HG03565 (cell line): ENCODE measurements around the gene PPAN.
A peak's percentile ranks its signal among the peaks of the same experiment; 100 is the strongest.

Experiments used
- ATAC-seq: cut with Tn5 transposase; IDR thresholded peaks from one replicate; pipeline ENCODE4 v1.9.1; 2021; ENCODE audit warnings: mild to moderate bottlenecking, moderate library complexity; ENCODE audit not compliant: unreplicated experiment

PPAN gene

DNA sequence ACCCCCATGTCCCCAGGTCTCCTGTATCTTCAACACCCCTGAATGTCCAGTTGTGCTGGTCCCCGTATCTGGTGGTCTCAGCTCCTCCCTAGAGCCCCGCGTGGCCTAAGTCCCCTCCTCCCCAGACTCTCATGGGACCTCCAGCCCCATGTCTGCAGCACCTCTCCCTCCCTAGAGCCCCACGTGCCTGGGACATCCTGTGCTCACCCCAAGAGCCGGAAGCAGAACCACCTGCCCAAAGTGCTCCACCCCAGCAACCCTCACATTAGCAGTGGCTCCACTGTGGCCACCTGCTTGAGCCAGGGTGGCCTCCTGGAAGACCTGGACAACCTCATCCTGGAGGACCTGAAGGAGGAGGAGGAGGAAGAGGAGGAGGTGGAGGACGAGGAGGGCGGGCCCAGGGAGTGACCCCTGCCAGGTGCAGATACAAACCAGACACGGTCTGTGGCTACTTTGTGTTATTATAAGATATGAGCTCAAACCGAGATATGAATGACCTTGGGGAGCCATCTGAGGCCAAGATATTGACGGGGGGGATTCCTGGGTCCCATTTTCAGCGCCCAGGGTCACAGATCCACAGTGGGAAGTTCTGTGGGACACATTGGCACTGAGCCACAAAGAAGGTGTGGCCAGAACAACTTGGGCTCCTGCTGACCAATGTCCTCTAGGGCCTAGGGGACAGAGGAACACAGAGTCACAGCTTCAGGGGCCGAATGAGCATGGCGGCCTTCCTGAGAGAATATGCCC lies 14.1 kb upstream of the PPAN start:
- no peak for ATAC-seq

DNA sequence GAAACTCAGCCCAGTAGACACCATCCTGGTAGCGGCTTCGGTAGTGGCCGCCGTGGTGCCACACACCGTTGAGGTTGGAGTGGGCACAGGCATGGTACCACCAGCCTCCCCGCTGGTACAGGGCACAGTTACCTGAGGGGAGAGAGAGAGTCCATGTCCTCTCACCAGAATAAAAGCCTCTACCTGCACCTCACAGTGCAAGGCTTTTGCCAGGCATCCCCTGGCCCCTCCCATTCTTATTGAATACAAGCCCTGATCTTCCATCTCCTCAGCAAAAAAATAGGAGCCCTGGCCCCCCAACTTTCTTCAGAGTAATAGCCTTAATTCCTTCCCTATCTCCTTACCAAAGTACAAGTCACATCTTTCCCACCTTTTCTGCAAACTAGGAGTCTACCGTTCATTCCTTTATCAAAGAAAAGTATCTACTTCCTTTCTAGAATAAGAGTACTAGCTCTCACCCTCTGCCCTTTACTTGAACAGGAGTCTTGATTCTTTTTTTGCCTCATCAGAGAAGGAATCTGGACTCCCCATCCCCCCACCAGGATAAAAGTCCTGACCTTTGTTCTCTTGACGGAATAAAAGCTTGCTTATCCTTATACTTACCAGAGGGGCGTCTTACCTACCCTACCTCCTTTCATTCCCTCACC lies 13.4 kb upstream of the PPAN start:
- no peak for ATAC-seq

DNA sequence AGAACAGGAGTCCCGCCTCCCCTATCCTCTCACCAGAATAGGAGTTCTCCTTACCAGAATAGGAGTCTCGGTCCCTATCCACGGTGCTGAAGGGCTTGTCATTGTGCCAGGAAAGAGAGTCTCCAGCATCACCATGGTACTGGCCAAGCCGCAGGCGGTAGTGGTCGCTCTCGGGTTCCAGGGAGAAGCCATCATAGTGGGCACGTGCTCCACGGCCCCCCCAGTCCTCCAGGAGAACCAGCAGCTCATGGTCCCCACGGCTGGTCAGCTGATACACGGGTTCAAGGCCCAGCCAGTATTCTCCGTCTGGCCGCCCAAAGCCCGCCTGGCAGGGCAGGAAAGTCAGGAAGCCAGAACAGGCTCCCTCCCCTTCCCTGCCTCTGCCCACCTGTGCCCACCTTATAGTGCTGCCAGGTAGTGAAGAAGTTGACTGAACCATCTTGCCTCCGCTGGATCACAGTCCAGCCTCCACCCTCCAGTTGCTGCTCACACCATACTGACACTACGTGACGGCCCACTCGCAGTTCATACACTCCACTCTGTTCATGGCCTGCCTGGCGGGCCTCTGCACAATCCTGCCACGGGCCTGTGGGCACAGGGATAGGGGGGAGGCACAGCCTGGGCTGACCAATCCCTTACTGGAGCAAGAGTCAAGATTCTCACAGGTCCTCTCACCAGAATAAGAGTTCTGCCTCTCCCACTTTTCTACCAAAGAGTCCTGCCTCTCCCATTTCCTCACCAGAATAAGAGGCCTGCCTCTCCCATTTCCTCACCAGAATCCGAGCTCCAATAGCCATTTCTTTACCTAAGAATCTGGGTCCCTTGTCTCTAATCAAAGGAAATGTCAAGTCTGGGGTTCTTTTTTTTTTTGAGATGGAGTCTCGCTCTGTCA lies 12.6 kb upstream of the PPAN start:
- ATAC-seq, result no peak

DNA sequence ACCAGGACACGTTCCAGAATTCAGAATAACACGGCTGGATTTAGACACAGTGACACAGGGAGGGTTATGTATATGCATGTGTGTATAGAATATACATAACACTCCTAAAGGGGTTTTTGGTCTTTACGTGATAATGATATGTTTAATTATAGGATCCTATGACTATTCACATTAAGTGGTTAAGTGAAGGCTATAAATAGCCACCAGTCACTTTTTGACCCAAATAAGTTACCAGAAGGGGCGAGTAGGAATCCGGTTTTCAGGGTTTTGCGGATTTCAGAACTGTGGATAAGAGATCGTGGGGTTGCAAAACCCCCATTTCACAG lies 10.6 kb upstream of the PPAN start:
- ATAC-seq, result no peak

DNA sequence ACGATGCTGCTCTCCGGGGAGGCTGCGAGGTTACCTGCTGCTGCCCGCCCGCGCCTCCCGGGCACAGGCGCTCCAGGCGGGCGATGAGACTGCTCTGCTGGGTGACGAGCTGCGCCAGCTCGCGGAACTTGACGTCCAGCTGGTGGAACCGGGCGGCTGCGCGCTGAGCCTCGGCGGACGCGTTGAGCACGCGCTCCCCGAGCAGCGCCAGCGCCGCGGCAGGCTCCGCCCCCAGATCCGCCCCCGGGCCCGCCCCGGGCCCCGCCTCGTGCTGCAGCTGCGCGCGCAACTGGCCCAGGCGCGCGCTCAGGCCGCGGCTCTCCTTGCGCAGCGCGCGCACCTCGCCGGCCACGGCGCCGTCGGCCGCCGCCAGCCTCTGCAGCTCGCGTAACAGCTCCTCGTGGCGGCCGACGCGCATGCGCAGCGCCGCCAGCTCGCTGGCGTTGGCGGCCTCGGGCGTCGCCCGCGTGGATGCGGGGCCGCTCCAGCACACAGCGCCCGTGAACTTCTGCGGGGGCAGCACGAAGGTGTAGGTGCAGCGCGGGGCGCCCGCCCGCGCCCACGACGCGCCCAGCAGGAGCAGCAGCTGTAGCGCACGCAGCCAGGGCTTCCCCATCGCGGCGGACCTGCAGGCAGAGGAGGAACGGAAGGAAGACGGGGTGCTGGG lies 10.1 kb upstream of the PPAN start:
- peak; percentile 79 for ATAC-seq

GRCh38 chr19:10096615-10096963 lies 9.6 kb upstream of the PPAN start:
- no peak for ATAC-seq

DNA sequence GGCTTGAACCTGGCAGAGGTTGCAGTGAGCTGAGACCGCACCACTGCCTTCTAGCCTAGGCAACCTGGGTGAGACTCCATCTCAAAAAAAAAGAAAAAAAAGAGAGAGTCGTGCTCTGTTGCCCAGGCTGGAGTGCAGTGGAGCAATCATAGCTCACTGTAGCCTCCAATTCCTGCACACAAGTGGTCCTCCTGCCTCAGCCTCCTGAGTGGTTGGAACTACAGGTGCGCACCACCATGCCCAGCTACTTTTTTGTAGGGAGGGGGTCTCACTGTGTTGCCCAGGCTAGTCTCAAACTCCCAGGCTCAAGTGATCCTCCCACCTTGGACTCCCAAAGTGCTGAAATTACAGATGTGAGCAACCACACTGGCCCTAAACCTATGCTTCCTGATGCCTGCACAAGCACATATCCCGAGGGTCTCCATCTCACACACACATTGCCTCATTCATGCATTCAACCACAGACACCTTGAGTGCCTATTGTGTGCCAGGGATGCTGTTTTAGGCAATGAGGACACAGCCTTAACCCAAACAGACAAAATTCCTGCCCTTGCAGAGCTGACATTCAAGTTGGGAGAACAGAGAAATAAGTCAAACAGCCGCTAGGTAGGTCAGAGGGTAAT lies 5.9 kb upstream of the PPAN start:
- ATAC-seq, result no peak

- peak; percentile 23 for ATAC-seq
These were observed 3.4 kb upstream of the PPAN start for GRCh38 chr19:10102787-10103236.

DNA sequence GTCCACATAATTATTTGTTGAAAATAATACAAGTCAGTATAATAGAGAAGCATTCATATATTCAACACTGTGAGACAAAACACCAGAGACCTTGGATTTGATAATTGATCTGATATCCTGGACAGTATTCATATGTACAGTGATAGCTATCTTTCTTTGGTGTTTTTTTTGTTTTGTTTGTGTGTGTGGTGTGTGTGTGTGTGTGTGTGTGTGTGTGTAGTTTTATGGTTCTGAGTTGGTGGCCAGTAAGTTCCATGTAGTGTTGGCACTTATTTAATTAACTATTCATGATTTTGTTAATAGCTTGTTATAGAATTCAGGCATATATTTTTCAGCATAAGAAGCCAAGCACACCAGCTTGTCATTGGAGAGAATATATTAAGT lies 2.0 kb upstream of the PPAN start:
- ATAC-seq, result no peak

DNA sequence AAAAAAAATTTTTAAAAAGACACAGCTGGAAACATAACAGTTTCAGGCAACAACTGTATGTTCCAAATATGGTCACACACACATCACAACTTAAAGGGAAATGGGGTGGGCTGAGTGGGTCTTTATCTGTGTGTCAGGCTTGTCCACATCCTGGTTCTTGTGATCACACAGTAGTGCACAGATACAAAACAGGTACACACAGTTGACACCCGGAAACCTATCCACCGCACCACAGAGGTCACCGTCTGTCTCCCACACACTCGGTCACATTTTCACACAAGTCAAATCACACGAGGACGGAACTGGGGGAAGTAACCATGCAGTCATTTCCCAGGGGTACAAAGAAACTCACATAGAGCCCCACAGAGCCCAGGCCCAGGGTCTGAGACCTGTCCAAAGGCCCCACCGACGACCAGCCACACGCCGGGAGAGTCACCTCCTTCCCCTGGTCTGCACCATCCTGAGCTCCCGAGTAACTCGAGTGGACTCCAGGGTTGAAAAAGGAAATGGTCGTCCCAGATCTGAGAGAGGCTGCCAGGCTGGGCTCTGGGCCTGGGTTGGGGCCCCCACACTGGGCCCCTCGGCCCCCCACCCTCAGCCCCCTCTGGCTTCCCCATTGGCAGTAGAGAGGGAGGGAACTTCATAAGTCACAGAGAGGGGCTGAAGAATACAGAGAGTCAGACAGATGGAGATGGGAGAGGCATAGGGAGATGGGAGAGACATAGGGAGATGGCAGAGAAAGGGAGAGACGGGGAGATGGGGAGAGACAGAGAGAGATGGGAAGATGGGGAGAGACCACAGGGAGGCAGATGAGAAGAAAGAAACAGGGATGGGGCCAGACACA lies 1.3 kb upstream of the PPAN start:
- no peak for ATAC-seq

DNA sequence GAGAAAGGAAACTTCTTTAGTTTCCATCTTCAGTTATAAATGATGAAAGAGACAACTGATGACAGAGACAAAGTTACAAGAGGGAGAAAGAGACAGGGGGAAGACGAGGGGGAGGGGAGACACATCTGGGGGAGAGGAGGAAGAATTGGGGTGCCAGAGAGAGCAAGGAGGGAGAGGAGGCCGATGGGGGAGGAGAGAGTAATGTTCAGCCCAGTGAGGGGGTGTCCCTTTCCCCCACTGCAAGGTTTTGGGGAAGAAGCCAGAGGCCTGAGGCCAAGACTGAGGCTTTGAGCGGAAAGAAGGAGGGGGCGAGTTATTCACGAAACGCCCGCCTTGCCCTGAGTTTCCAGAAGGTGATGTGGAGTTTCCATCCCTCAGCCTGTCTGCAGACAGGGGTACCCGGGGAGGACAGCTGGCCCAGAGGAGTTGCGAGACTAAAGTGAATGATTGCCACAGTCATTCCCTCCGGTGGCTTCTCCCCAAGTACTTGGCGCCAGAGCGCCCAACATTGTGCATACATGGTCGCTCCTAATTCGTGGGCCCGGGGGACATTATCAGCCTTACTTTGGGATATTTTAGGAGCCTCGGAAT lies 558 bp upstream of the PPAN start:
- ATAC-seq, result peak; percentile 7

- ATAC-seq, result no peak
These were observed 1.1 kb downstream of the PPAN start for GRCh38 chr19:10107254-10107653.

DNA sequence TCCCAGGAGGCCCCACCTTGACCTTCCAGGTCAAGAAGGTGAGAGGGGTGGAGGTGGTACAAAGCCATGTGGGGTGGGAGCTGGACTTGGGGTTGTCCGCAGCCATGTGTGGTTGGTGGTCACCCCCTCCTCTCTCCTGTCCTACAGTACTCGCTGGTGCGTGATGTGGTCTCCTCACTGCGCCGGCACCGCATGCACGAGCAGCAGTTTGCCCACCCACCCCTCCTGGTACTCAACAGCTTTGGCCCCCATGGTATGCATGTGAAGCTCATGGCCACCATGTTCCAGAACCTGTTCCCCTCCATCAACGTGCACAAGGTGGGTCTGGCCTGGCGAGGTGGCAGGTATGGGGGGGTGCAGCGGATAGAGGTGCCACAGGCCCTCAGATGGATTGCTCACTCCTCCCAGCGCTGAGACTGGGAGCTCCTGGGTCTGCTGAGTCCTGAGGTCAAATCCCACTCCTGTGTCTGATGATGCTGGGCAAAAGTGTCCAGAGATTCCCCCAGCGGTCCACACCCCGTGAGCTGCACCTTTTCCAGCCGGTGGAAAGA lies 1.7 kb downstream of the PPAN start:
- no peak for ATAC-seq

- no peak for ATAC-seq
These were observed 3.4 kb downstream of the PPAN start for GRCh38 chr19:10109528-10109927.

DNA sequence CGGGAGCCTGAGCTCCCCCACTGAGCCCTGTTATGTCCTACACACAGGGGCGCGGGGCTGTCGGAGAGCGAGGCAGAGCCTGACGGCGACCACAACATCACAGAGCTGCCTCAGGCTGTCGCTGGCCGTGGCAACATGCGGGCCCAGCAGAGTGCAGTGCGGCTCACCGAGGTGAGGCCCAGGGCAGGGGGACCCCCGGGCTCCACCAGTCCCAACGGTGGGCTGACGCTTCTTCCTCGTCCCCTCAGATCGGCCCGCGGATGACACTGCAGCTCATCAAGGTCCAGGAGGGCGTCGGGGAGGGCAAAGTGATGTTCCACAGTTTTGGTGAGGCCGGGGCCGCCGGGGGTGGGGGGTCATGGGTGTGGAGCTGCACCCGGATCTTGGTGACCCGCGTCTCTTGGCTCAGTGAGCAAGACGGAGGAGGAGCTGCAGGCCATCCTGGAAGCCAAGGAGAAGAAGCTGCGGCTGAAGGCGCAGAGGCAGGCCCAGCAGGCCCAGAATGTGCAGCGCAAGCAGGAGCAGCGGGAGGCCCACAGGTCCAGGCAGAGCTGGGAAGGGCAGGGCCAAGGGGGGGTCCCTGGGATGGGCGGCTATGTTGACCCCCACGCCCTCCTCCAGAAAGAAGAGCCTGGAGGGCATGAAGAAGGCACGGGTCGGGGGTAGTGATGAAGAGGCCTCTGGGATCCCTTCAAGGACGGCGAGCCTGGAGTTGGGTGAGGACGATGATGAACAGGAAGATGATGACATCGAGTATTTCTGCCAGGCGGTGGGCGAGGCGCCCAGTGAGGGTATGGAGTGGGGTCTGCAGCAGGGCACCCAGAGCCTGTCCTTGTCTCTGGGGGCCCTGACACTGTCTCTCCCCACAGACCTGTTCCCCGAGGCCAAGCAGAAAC lies 4.2 kb downstream of the PPAN start:
- ATAC-seq, result no peak

GRCh38 chr19:10110972-10111317 lies 4.8 kb downstream of the PPAN start:
- ATAC-seq, result no peak

GRCh38 chr19:10111405-10111811 lies 5.2 kb downstream of the PPAN start, which contains the start of gene P2RY11:
TSS of gene P2RY11 (plus strand) at chr19:10111693. CDS start at chr19:10111722, 29 bp downstream.
- no peak for ATAC-seq

GRCh38 chr19:10112037-10112761 lies 6.0 kb downstream of the PPAN start:
- ATAC-seq, result no peak
